Stimulated activated effector memory CD8-positive, alpha-beta T cell treated with anti-CD3 and anti-CD28 coated beads, Interleukin-12 subunit alpha, Interleukin-12 subunit beta, amount 100 ng/mL, for 72 hours (primary cell): ENCODE results near the gene LRRC49.
"Not testable (repeated sequence)": the region's sequence is repeated elsewhere in the genome, so short reads cannot be mapped to it uniquely, and the experiment has no call there.

Experiments used
- ATAC-seq: fragments of 150-1000 bp; cut with Tn5 transposase; 2 replicates; pipeline ENCODE4 v1.10.0; 2021
- DNase-seq, 2 donors: peaks; one replicate each; pipeline ENCODE4 v3.0.0; 2021 to 2022; ENCODE audit warnings: low spot score in 2 of 2
- H3K27ac Mint-ChIP-seq: one replicate; pipeline ENCODE4 v1.8.0; 2022; ENCODE audit warnings: mild to moderate bottlenecking, mixed read lengths
- H3K36me3 Mint-ChIP-seq: one replicate; pipeline ENCODE4 v1.8.0; 2022; ENCODE audit warnings: mild to moderate bottlenecking, mixed read lengths
- H3K4me1 Mint-ChIP-seq: one replicate; pipeline ENCODE4 v1.8.0; 2022; ENCODE audit warnings: mixed read lengths
- H3K4me3 Mint-ChIP-seq: one replicate; pipeline ENCODE4 v1.8.0; 2022; ENCODE audit warnings: mild to moderate bottlenecking, mixed read lengths
- H3K9me3 Mint-ChIP-seq: one replicate; pipeline ENCODE4 v1.8.0; 2022; ENCODE audit warnings: mixed read lengths

LRRC49 gene

DNA sequence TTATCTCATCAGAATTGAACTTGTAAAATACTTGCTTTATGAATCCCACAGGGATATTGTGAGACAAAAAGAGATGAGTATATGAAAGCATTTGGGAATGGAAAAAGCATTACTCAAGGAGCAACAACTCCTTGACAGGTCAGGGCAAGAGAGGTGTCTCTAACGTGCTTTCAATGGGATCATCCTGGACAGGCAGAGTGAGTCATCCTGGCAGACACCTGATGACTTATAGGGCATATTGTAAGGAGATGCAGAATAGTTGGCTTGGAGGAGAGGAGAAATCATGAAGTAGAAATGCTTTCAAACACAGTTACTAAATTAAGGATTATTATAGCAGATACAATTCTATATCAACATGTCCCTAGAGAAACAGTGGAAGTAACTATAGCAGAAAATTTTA lies 150.7 kb downstream of the LRRC49 start:
- DNase-seq (no peak), ATAC-seq (no peak)
- Mint-ChIP-seq H3K9me3 (no peaks in the 10 kb centered on the region), H3K4me1 (no peaks in the 10 kb centered on the region), H3K27ac (no peak overlapping the region), H3K36me3 (no peaks in the 10 kb centered on the region), H3K4me3 (no peak overlapping the region)

DNA sequence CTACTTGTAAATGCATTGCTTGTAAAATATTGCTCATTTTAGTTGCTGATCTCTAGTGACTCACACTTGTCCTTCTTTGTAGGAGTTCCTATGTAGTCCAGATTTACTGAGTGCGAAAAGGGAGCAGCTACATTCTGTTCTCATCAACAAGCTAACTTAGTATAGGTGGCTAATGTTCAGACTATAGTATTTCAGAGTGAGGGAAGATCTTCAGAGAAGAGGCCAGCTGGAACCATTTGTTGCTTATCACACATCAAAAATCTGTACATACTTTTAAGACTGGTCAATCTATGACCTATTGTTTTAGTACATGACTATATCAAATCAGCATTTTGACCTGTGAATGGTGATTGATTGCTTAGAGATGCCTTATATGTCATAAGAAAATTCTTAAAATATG lies 151.4 kb downstream of the LRRC49 start:
- Mint-ChIP-seq H3K36me3 (no peaks in the 10 kb centered on the region), H3K4me1 (no peaks in the 10 kb centered on the region), H3K4me3 (no peak overlapping the region), H3K27ac (no peak overlapping the region), H3K9me3 (no peaks in the 10 kb centered on the region)
- DNase-seq (no peak), ATAC-seq (no peak)

DNA sequence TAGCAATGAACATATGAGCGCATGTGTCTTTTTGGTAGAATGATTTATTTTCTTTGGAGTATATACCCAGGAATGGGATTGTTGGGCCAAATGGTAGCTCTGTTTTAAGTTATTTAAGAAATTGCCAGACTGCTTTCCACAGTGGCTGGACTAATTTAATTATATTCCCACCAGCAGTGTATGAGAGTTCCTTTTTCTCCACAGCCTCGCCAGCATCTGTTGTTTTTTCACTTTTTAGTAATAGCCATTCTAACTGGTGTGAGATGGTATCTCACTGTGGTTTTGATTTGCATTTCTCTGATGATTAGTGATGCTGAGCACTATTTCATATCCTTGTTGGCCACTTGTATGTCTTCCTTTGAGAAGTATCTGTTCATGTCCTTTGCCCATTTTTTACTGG lies 153.5 kb downstream of the LRRC49 start:
- H3K9me3 Mint-ChIP-seq, H3K4me1 Mint-ChIP-seq, ATAC-seq, H3K27ac Mint-ChIP-seq, DNase-seq, H3K36me3 Mint-ChIP-seq, H3K4me3 Mint-ChIP-seq: not testable (repeated sequence)

DNA sequence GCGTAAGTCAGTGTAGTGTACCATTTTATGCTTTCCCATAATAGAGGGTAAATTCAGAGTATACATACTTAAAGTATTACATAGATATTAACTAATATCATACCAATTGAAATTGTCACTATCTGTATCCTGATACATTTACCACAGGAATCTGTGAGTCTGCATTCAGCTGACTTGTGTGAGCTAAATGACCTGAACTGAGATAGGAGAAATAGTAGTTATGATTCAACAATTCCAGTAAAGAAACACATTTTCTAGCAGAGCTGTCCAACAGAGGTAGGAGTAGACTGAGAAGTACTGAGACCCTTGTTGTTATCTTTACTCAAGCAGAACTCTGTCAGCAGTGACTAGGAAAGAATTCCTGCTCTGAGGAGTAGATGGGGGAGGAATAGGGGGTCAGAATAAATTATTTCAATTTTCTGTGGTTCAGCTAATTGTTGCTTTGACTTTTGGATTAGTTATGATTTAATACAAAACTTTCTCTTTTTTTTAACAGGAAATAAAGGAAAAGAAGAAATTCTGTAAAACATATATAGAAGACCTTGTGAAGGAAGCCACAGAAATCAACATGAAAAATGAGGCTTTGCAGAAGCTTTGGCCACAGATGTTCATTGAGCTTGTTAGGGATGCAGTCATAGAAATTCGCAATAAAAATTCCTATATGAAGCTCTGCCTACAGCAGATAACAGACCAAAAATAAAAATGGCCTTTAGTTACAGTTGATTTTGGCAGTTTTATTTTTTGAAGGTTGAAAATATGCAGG lies 156.5 kb downstream of the LRRC49 start:
- no peak for DNase-seq
- no peak for ATAC-seq
- Mint-ChIP-seq H3K36me3 (no peaks in the 10 kb centered on the region), H3K27ac (no peak overlapping the region), H3K4me1 (no peaks in the 10 kb centered on the region), H3K9me3 (no peaks in the 10 kb centered on the region), H3K4me3 (no peak overlapping the region)

DNA sequence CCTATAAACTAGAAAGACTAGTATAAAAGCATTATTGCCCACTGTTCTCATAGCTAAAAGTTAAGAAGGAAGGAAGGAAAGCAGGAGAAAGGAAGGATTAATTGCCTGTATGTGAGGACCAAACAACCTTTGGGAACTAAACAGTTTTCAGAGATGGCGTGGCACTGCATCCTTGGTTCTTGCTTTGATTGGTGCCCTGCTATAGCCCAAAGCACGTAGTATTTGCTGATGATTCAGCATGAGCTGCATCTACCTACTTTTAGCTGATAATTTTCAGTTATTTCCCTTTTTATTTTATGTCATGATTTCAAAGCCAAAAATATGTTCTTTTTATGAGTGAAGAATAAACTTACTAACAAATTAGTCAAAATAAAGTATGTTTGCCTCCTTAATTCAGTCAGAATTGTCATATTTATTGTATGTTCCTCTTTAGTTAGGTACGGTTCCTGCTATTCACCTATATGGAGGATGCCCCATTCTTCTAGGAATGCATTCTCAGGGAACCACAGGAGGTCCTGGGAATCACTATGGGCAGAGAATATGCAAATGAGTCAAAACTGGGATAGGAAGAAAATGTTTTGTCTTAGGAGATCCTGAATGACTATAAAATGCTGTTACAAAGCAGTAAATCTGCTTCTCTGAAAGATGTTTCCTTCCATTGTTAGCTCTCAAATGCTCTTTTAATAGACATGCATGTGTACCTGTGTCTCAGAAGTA lies 157.2 kb downstream of the LRRC49 start:
- Mint-ChIP-seq H3K9me3 (no peaks in the 10 kb centered on the region), H3K4me3 (no peak overlapping the region), H3K36me3 (no peaks in the 10 kb centered on the region), H3K4me1 (no peaks in the 10 kb centered on the region), H3K27ac (no peak overlapping the region)
- no peak for DNase-seq
- ATAC-seq = no peak

DNA sequence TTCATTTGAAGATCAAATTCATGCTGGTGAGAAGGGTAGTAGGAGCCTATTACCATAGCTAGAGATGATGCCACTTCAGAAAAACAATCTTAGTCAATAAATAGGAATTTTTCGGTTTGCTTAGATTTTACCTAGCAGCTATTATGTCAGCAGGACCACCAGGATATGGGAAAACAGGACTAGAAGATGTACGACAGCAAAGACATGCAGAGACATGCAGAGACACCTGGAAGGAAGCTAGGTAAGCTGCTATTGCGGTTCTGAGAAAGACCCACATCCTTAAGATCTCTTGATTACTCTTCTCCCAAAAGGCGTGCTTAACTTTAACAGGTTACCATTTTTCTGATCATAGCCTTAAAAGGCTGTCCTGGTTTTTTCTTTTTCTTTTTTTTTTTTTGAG lies 157.8 kb downstream of the LRRC49 start:
- no peaks in the 10 kb centered on the region for H3K36me3 Mint-ChIP-seq
- ATAC-seq (no peak), DNase-seq (no peak)
- no peaks in the 10 kb centered on the region for H3K4me1 Mint-ChIP-seq
- no peak overlapping the region for H3K4me3 Mint-ChIP-seq
- H3K27ac Mint-ChIP-seq = no peak overlapping the region
- no peaks in the 10 kb centered on the region for H3K9me3 Mint-ChIP-seq

DNA sequence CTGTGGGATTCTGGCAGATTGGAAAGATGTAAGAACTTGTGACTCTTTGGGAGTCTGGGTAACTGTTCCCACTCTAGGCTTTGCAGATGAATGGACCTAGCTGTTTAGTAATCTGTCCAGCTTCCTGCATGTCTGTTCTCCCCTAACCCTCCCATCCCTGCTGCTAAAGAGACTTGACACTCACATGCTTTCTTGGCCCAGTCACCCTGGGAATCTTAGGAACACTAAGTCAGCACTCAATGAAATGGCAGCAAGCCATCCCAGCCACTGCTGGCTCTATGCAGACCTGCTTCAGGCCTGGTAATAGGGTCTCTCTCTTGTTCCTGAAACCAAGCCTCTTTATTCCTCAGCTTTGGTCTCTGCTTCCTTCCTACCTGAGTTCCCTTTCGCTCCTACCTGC lies 158.9 kb downstream of the LRRC49 start:
- Mint-ChIP-seq H3K36me3 (no peaks in the 10 kb centered on the region), H3K4me3 (no peak overlapping the region), H3K4me1 (no peaks in the 10 kb centered on the region), H3K9me3 (no peaks in the 10 kb centered on the region), H3K27ac (no peak overlapping the region)
- DNase-seq (no peak), ATAC-seq (no peak)

DNA sequence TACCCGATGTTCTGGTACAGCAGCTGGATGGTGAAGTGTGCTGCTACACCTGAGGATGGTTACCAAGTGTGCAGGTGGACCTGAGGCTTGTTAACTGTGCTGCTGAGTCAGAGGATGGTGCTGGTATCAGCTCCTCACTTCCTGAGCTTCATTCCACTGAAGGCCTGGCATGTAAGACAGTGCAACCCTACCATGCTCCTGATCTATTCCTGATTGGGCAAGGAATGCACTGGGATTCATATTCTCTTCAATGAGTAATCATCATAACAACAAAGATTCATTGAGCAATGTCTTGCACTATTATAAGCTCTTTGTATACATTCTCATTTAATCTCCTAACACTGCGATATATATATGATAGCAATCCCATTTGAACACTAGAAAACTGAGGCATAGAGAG lies 159.7 kb downstream of the LRRC49 start:
- Mint-ChIP-seq H3K36me3 (no peaks in the 10 kb centered on the region), H3K27ac (no peak overlapping the region), H3K4me1 (no peaks in the 10 kb centered on the region), H3K9me3 (no peaks in the 10 kb centered on the region), H3K4me3 (no peak overlapping the region)
- no peak for DNase-seq
- ATAC-seq = no peak

DNA sequence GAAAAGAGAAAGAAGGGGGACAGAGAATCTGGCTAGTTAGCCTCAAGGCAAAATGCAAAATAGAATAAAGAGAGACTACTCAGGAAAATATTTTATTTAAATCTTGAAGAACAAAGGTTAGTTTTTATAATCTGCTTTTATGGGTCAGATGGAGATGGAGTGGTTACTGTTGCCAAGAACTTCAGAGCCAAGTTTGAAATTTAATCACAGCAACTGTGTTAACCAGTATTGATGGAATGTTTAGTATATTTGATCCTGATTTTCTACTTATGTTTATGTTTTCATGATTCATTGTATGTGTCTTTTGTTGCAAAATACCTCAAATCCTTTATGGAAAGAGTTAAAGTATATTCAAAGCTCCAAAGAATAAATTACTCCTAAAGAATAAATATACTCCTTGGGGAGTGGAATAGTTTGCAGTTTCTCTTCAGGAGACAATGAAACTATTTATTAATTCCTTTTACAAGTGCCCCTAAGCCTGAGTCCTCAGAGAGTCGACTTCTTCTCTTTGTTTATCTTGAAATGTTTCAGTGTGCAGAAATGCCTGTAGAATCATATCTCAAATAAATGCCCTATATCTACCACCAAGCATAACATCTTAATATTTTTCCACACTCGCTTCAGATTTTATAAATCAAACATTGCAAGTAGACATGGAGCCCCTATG lies 161.8 kb downstream of the LRRC49 start:
- no peak for DNase-seq
- Mint-ChIP-seq H3K36me3 (no peaks in the 10 kb centered on the region), H3K4me3 (no peak overlapping the region), H3K27ac (no peak overlapping the region), H3K4me1 (no peaks in the 10 kb centered on the region), H3K9me3 (no peaks in the 10 kb centered on the region)
- ATAC-seq = no peak

DNA sequence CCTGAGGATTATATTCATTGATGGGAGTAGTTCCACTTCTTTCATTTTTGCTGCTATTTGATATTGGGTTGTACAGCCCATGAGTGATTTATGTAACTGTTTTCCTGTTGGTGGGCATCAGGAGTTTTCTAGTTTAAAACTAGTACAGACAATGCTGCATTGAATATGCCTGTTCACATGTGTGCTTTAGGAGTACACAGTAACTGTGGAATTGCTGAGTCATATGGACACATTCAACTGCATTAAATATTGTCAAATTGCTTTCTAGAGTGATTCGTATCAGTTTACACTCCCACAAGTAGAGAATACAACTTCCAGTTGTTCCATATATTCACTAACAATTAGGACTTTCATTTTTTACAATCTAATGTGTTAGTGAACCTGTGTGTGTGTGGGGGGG lies 162.8 kb downstream of the LRRC49 start:
- H3K4me1 Mint-ChIP-seq = no peaks in the 10 kb centered on the region
- H3K4me3 Mint-ChIP-seq = no peak overlapping the region

DNA sequence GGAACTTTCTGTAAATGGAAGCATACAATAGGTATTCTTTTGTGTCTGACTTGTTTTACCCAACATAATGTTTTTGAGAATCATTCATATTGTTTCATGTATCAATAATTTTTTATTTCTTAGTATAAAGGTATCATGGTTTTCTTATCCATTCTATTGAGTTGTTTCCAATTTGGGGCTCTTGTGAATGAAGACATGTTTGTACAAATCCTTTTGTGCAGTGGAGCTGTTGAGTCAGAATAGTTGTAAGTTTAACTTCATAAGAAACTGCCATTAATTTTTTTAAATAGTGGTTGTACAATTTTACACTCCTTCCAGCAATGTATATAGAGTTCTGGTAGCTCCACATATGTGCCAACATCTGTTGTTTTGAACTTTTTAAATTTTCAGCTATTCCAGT lies 163.5 kb downstream of the LRRC49 start:
- H3K36me3 Mint-ChIP-seq = no peaks in the 10 kb centered on the region
- H3K4me1 Mint-ChIP-seq = no peaks in the 10 kb centered on the region
- no peak overlapping the region for H3K27ac Mint-ChIP-seq
- no peak for DNase-seq
- H3K9me3 Mint-ChIP-seq = peaks cover 6% of the 10 kb centered on the region
- no peak for ATAC-seq
- H3K4me3 Mint-ChIP-seq = no peak overlapping the region

More for the DNA sequence above, 162.8 kb downstream of the LRRC49 start:
- ATAC-seq (no peak), DNase-seq (no peak)
- Mint-ChIP-seq H3K36me3 (no peaks in the 10 kb centered on the region), H3K27ac (no peak overlapping the region), H3K9me3 (peaks cover 5% of the 10 kb centered on the region)

DNA sequence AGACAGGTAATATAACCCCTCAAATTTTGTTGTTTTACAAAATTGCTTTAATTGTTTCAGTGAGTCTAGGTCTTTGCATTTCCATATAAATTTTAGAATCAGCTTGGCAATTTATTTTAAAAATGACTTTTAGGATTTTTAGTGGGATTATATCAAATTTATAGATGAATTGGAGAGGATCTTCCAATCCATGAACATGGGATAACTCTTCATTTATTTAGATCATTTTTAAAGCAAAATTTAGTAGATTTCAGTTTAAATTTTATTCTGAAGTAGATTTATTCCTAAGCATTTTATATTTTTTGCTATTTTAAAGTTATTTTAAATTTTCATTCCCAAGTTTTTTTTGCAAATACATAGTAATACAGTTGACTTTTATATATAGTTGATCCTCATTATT lies 164.5 kb downstream of the LRRC49 start:
- H3K36me3 Mint-ChIP-seq = no peaks in the 10 kb centered on the region
- DNase-seq (no peak), ATAC-seq (no peak)
- H3K4me3 Mint-ChIP-seq = no peak overlapping the region
- H3K9me3 Mint-ChIP-seq = peaks cover 6% of the 10 kb centered on the region
- no peak overlapping the region for H3K27ac Mint-ChIP-seq
- no peaks in the 10 kb centered on the region for H3K4me1 Mint-ChIP-seq

DNA sequence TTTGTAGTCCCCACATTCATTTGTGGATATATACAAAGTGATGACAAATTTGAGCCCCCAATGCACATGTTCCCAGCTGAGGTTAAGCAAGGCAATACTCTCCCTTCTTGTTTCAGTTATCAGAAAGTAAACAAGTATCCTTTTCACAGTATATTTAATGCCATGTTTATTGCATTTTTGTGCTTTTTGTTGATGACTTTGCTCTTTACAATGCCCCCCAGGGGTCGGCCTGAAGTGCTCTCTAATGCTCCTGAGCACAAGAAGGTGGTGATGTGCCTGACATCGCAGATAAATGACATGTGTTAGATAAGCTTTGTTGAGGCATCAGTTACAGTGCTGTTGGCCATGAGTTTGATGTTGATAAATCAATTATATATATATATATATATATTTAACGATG lies 165.0 kb downstream of the LRRC49 start:
- Mint-ChIP-seq H3K36me3 (no peaks in the 10 kb centered on the region), H3K9me3 (peaks cover 6% of the 10 kb centered on the region), H3K4me1 (no peaks in the 10 kb centered on the region), H3K4me3 (no peak overlapping the region), H3K27ac (no peak overlapping the region)
- DNase-seq (no peak), ATAC-seq (no peak)

DNA sequence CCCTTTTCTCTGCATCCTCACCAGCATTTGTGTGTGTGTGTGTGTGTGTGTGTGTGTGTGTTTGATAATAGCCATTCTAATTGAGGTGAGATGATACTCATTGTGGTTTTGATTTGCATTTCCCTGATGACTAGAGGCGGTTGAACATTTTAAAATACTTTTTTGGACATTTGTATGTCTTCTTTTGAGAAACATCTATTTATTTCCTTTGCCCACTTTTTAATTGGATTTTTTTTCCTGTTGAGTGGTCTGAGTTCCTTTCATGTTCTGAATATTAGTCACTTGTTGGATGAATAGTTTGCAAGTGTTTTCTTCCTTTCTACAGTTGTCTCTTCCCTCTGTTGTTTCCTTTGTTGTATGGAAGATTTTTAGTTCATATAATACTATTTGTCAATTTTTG lies 168.4 kb downstream of the LRRC49 start:
- ATAC-seq (no peak), DNase-seq (no peak)
- Mint-ChIP-seq H3K9me3 (peaks cover 6% of the 10 kb centered on the region), H3K36me3 (no peaks in the 10 kb centered on the region), H3K27ac (no peak overlapping the region), H3K4me3 (no peak overlapping the region), H3K4me1 (no peaks in the 10 kb centered on the region)

DNA sequence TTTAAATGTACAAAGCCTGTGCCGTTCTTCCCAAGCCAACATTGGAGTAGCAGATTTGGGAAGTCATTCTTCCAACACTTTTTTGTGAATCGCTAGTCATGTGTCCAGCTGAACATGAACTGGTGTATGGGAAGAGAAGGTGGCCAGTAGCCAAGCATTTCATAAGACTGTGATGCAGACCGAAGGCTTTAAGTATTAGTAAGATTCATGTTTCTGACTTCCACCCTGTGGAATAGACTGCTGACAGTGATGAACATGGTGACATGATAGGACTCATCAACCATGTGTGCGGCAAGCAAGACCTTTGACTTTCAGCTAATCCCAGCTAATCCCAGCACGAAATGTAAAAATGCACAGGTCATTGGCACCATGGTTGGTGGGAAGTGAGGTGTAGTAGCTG lies 174.4 kb downstream of the LRRC49 start:
- no peak overlapping the region for H3K4me3 Mint-ChIP-seq
- H3K9me3 Mint-ChIP-seq = no peaks in the 10 kb centered on the region
- H3K36me3 Mint-ChIP-seq = no peaks in the 10 kb centered on the region
- DNase-seq = no peak
- no peaks in the 10 kb centered on the region for H3K4me1 Mint-ChIP-seq
- no peak overlapping the region for H3K27ac Mint-ChIP-seq
- no peak for ATAC-seq

DNA sequence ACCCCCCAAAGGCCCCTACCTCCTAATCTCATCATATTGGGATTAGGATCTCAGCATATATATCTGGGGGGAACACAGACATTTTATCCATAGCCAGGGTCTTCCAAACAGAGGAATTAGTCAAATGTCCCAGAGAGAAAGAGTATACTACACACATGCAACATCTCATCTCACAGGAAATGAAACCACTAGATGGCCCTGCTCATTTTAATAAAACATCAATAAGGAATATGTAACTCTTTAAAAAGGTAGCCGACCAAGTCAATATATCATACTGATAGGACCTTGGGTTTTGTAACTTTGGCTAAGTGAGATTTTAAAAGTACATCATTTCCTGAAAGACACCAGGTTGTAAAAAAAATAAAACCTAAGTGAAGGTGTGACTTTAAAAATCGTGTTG lies 177.1 kb downstream of the LRRC49 start:
- Mint-ChIP-seq H3K27ac (no peak overlapping the region), H3K9me3 (no peaks in the 10 kb centered on the region), H3K36me3 (no peaks in the 10 kb centered on the region), H3K4me1 (no peaks in the 10 kb centered on the region), H3K4me3 (no peak overlapping the region)
- no peak for DNase-seq
- no peak for ATAC-seq
